ENCODE measurements around the gene CTU1.
"Not testable (repeated sequence)": the region's sequence is repeated elsewhere in the genome, so short reads cannot be mapped to it uniquely, and the experiment has no call there.

Gene CTU1

DNA sequence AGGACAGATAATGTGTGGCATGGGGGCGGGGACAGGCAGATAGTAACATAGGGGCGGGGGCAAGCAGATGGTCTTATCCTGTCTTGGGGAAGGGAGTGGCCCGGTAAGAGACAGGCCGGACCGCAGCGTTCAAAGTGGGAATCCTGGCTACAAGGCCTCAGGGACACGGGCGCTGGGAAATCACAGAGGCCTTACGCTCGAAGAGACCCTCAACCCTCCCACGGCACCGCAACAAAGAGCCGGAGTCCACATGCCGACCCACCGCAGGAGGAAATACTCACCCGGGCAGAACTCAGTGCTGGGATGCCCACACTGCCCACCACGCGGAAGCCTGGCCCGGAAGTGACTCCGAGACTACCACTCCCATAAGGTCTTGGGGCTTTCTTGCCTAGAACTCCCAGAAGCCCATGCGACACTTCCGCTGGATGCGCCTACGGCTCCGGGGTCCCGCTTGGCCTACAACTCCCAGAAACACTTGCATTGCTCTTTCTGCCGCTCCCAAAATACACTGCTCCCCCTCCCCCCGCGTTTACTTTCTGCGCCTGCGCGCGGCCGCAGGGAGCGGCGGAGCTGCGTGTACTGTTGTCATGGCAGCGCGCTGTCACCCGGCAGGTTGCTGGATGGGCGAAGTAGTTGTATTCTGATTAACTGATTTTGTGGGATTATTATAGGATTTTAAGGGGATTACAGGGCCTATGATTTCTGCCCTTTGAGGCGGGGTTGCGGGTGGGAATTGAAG is at the start of gene CTU1:
Gene CTU1 (minus strand): TSS at position 344 of the 739 bp plus-strand sequence. CDS start 3,840 bp downstream, outside the sequence.
- peak; percentile 84 for FAIRE-seq
- TF ChIP-seq POLR2A (IDR thresholded peaks at IDR 0.05; ENCODE audit: low read depth, low read length), result 0 out of 2 replicates have a peak, but pooled peaks have one; percentile 33
- peak; percentile 87 for DNase-seq (ENCODE audit: insufficient read length, low spot score)

DNA sequence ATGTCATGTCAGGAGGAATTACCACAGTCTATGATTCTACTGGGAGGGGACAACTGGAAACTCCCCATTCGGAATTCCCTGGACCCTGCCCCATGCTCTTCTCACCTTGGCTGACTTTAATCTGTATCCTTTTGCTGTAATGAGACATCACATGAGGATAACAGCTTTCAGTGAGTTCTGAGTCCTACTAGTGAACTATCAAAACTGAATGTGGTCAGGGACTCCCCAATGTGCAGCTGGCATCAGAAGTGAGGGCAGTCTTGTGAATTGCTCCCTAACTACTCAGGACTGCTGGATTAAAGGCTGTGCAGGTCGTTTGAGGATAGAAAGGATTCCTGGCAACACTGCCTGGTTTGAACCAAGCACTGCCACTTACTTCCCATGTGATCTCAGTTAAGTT is 49.1 kb upstream of the CTU1 start:
- TF ChIP-seq POLR2A (IDR thresholded peaks at IDR 0.05; ENCODE audit: low read depth, low read length), result no peak
- no peak for FAIRE-seq
- DNase-seq (ENCODE audit: insufficient read length, low spot score), result no peak

GRCh38 chr19:51156710-51157109 is 48.5 kb upstream of the CTU1 start:
- FAIRE-seq (no peak), DNase-seq (ENCODE audit: insufficient read length, low spot score) (no peak)
- no peak for TF ChIP-seq POLR2A (IDR thresholded peaks at IDR 0.05; ENCODE audit: low read depth, low read length)

DNA sequence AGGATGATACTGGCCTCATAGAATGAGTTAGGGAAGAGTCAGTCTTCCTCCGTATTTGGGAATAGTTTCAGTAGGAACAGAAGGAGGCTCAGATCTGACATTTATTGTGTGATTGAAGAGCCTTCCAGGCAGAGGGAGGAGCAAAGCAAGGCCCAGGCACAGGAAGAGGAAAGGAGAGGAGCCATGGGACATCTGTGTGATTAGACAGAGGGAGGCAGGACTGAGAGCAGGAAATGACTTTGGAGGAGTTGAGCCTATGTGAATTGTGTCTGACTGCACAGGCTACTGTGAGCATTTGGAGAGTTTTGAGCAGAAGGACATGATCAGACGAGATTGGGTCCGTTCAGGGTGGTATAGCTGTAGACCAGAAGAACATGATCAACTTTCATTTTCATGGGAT is 42.4 kb upstream of the CTU1 start:
- FAIRE-seq (no peak), DNase-seq (ENCODE audit: insufficient read length, low spot score) (no peak)
- no peak for TF ChIP-seq POLR2A (IDR thresholded peaks at IDR 0.05; ENCODE audit: low read depth, low read length)

DNA sequence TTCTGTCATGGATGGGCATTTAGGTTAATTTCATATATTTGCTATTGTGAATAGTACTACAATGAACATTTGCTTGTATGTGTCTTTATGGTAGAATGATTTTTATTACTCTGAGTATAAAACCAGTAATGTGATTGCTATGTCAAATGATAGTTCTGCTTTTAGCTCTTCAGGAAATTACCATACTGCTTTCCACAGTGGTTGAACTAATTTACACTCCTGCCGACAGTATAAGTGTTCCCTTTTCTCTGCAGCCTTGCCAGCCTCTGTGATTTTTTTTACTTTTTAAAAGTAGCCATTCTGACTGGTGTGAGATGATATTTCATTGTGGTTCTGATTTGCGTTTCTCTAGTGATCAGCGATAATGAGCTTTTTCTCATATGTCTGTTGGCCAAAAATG is 40.4 kb upstream of the CTU1 start:
- TF ChIP-seq POLR2A (IDR thresholded peaks at IDR 0.05; ENCODE audit: low read depth, low read length), result no peak
- no peak for DNase-seq (ENCODE audit: insufficient read length, low spot score)
- no peak for FAIRE-seq

GRCh38 chr19:51147663-51148062 is 39.5 kb upstream of the CTU1 start:
- no peak for TF ChIP-seq POLR2A (IDR thresholded peaks at IDR 0.05; ENCODE audit: low read depth, low read length)

GRCh38 chr19:51146751-51147150 is 38.5 kb upstream of the CTU1 start:
- no peak for TF ChIP-seq POLR2A (IDR thresholded peaks at IDR 0.05; ENCODE audit: low read depth, low read length)
- FAIRE-seq (no peak), DNase-seq (ENCODE audit: insufficient read length, low spot score) (no peak)

More at GRCh38 chr19:51147663-51148062, 39.5 kb upstream of the CTU1 start:
- no peak for DNase-seq (ENCODE audit: insufficient read length, low spot score)
- no peak for FAIRE-seq

DNA sequence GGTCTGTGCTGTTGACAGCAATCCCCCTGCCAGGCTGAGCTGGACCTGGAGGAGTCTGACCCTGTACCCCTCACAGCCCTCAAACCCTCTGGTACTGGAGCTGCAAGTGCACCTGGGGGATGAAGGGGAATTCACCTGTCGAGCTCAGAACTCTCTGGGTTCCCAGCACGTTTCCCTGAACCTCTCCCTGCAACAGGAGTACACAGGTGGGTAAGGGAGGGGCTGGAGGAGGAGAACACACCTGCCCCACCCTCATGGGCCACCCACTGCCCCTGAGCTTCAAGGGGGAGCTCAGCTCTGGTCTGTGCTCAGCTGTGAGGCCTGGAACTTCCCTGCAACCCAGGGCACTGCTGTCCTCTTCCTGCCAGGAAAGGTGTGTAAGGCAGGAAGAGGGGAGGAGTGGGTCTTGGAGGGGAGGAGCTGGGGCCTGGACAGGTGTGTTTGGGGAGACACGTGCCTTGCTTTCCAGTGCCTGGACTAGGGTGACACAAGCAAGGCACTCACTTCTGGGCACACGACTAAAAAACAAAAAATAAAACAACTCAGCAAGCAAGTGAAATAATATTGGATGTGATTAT is 37.8 kb upstream of the CTU1 start:
- FAIRE-seq (no peak), DNase-seq (ENCODE audit: insufficient read length, low spot score) (no peak)
- TF ChIP-seq POLR2A (IDR thresholded peaks at IDR 0.05; ENCODE audit: low read depth, low read length), result no peak

GRCh38 chr19:51144482-51145045 is 36.4 kb upstream of the CTU1 start:
- FAIRE-seq, result no peak
- no peak for DNase-seq (ENCODE audit: insufficient read length, low spot score)
- TF ChIP-seq POLR2A (IDR thresholded peaks at IDR 0.05; ENCODE audit: low read depth, low read length), result no peak

- TF ChIP-seq POLR2A (IDR thresholded peaks at IDR 0.05; ENCODE audit: low read depth, low read length), result no peak
- FAIRE-seq (no peak), DNase-seq (ENCODE audit: insufficient read length, low spot score) (no peak)
These were observed 35.3 kb upstream of the CTU1 start for GRCh38 chr19:51143486-51143885.

DNA sequence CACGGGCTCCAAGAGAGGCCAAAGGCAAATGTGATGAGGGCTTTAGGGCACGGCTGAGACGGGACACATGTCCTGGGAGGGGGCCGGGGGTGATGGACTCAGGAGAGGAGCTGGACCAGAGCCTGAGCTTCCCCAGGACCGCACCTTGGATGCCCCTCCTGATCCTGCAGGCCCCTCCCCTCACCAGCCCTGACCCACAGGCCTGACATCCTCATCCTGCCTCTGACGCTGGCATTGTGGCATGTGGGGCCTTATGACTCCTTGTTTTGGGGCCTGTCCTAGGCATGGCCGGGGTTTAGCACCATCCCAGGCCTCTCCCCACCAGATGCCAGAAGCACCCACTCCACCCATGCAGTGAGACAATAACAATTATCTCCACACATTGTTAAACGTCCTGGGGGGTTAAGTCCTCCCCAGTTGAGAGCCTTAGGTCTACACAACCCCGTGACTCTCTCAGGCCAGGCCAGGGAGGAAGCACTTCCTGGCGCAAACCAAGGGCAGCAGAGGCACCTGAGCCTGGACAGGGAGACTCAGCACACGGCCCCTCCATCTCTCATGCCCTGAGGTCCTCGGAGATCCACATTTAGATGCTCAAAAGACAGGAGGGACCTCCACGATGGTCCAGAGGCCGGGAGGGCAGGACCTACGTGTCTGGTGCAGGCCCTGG is 34.7 kb upstream of the CTU1 start:
- not testable (repeated sequence) for FAIRE-seq; DNase-seq (ENCODE audit: insufficient read length, low spot score)

GRCh38 chr19:51142119-51142518 is 33.9 kb upstream of the CTU1 start, which contains the start of gene SIGLEC7:
Gene SIGLEC7, plus strand, starts transcription at chr19:51142301. Its CDS starts 69 bp downstream, at chr19:51142370.
- FAIRE-seq, result no peak
- DNase-seq (ENCODE audit: insufficient read length, low spot score), result no peak
- TF ChIP-seq POLR2A (IDR thresholded peaks at IDR 0.05; ENCODE audit: low read depth, low read length), result no peak

GRCh38 chr19:51141181-51141580 is 33.0 kb upstream of the CTU1 start:
- no peak for TF ChIP-seq POLR2A (IDR thresholded peaks at IDR 0.05; ENCODE audit: low read depth, low read length)
- FAIRE-seq (no peak), DNase-seq (ENCODE audit: insufficient read length, low spot score) (no peak)

GRCh38 chr19:51140441-51140840 is 32.2 kb upstream of the CTU1 start:
- FAIRE-seq (no peak), DNase-seq (ENCODE audit: insufficient read length, low spot score) (no peak)
- TF ChIP-seq POLR2A (IDR thresholded peaks at IDR 0.05; ENCODE audit: low read depth, low read length), result no peak

All from H54 (cell line).